HEK293 (cell line): Measurements from ENCODE around the gene PSTPIP2.

Experiments used
- CTCF ChIA-PET: fragments of 350-600 bp; formaldehyde crosslinking; extraction: SDS; loops from one replicate; lab custom pipeline; 2021; ENCODE audit warnings: antibody characterized with exemption; lab: Yijun Ruan, JAX
- POLR2A ChIA-PET: fragments of 300-600 bp; formaldehyde crosslinking; extraction: SDS; loops from one replicate; lab custom pipeline; 2020; ENCODE audit warnings: antibody characterized with exemption, inconsistent platforms; lab: Yijun Ruan, JAX
- H3K27ac ChIP-seq: fragments of 200-500 bp; sonication (Bioruptor generic); 2 replicates; pipeline ENCODE4 v1.5.1; 2014; ENCODE audit warnings: low read depth, low read length, control low read depth, inconsistent platforms; ENCODE audit errors: extremely low read depth
- H3K36me3 ChIP-seq, 2 experiments: fragments of 200-500 bp in 1 of 2; sonication (Bioruptor generic) in 1 of 2; 1 replicate in 1 of 2; 2 replicates in 1 of 2; pipeline ENCODE4 v1.5.1; 2014 to 2017; ENCODE audit warnings: inconsistent platforms in 2 of 2, low read length in 2 of 2; ENCODE audit not compliant: control insufficient read depth in 2 of 2, insufficient read depth in 1 of 2
- H3K4me1 ChIP-seq: fragments of 200-500 bp; sonication (Bioruptor generic); 2 replicates; pipeline ENCODE4 v1.5.1; 2014; ENCODE audit warnings: mild to moderate bottlenecking, low read length, inconsistent platforms; ENCODE audit not compliant: control insufficient read depth, insufficient read depth
- H3K4me3 ChIP-seq: 2 replicates; pipeline ENCODE4 v1.5.1; 2011; ENCODE audit warnings: low read depth, mild to moderate bottlenecking, control low read depth, low read length, moderate library complexity
- H3K9me3 ChIP-seq: fragments of 200-500 bp; sonication (Bioruptor generic); 2 replicates; pipeline ENCODE4 v1.5.1; 2014; ENCODE audit warnings: low read depth, low read length, inconsistent platforms; ENCODE audit not compliant: control insufficient read depth, insufficient read depth
- AEBP2 ChIP-seq: fragments of 450-650 bp; formaldehyde crosslinking; IDR thresholded peaks from 2 replicates; pipeline ENCODE4 v1.5.1; 2016; ENCODE audit warnings: missing biosample characterization, missing genetic modification characterization, borderline replicate concordance
- HOXD13 ChIP-seq: sonication (generic); formaldehyde crosslinking; IDR thresholded peaks from 2 replicates; pipeline ENCODE4 v1.8.0; 2022; ENCODE audit warnings: missing genetic modification reagents, borderline replicate concordance
- INSM2 ChIP-seq: fragments of 450-650 bp; formaldehyde crosslinking; IDR thresholded peaks from 2 replicates; pipeline ENCODE4 v1.5.1; 2016; ENCODE audit warnings: missing biosample characterization, missing genetic modification characterization
- PBX3 ChIP-seq: sonication (generic); formaldehyde crosslinking; IDR thresholded peaks from 2 replicates; pipeline ENCODE4 v1.8.1; 2022; ENCODE audit warnings: mild to moderate bottlenecking, moderate library complexity, missing genetic modification reagents
- PRDM1 ChIP-seq: fragments of 450-650 bp; formaldehyde crosslinking; IDR thresholded peaks from 2 replicates; pipeline ENCODE4; 2016; ENCODE audit warnings: missing biosample characterization, missing genetic modification characterization
- SP3 ChIP-seq: fragments of 450-650 bp; formaldehyde crosslinking; IDR thresholded peaks from 2 replicates; pipeline ENCODE4 v1.5.1; 2016; ENCODE audit warnings: missing biosample characterization, missing genetic modification characterization
- ZIC2 ChIP-seq: fragments of 450-650 bp; formaldehyde crosslinking; IDR thresholded peaks from 2 replicates; pipeline ENCODE4 v1.5.1; 2016; ENCODE audit warnings: missing biosample characterization, missing genetic modification characterization
- ZNF148 ChIP-seq: fragments of 450-650 bp; formaldehyde crosslinking; IDR thresholded peaks from 2 replicates; pipeline ENCODE4 v1.5.0; 2017; ENCODE audit warnings: missing biosample characterization, missing genetic modification characterization, borderline replicate concordance
- ZNF221 ChIP-seq: fragments of 450-650 bp; formaldehyde crosslinking; IDR thresholded peaks from 2 replicates; pipeline ENCODE4 v1.5.1; 2017; ENCODE audit warnings: missing biosample characterization, missing genetic modification characterization, borderline replicate concordance
- ZNF26 ChIP-seq: fragments of 450-650 bp; formaldehyde crosslinking; IDR thresholded peaks from 2 replicates; pipeline ENCODE4 v1.5.1; 2016; ENCODE audit warnings: missing biosample characterization, missing genetic modification characterization
- ZNF302 ChIP-seq: fragments of 450-650 bp; formaldehyde crosslinking; IDR thresholded peaks from 2 replicates; pipeline ENCODE4 v1.5.1; 2016; ENCODE audit warnings: missing biosample characterization, missing genetic modification characterization, low read depth
- ZNF416 ChIP-seq: fragments of 450-650 bp; formaldehyde crosslinking; IDR thresholded peaks from 2 replicates; pipeline ENCODE4 v1.5.1; 2016; ENCODE audit warnings: missing biosample characterization, missing genetic modification characterization
- ZNF571 ChIP-seq: fragments of 450-650 bp; formaldehyde crosslinking; IDR thresholded peaks from 2 replicates; pipeline ENCODE4 v1.5.0; 2017; ENCODE audit warnings: missing biosample characterization, missing genetic modification characterization
- ZNF664 ChIP-seq: fragments of 450-650 bp; formaldehyde crosslinking; IDR thresholded peaks from 2 replicates; pipeline ENCODE4 v1.5.1; 2016; ENCODE audit warnings: missing biosample characterization, missing genetic modification characterization
- ZNF692 ChIP-seq: fragments of 450-650 bp; formaldehyde crosslinking; IDR thresholded peaks from 2 replicates; pipeline ENCODE4 v1.5.1; 2016; ENCODE audit warnings: missing biosample characterization, missing genetic modification characterization
- ZNF747 ChIP-seq: fragments of 450-650 bp; formaldehyde crosslinking; IDR thresholded peaks from 2 replicates; pipeline ENCODE4 v1.5.1; 2016; ENCODE audit warnings: missing biosample characterization, missing genetic modification characterization
- ZNF776 ChIP-seq: fragments of 450-650 bp; formaldehyde crosslinking; IDR thresholded peaks from 2 replicates; pipeline ENCODE4 v1.5.0; 2017; ENCODE audit warnings: missing biosample characterization, missing genetic modification characterization, borderline replicate concordance
- ZNF777 ChIP-seq: fragments of 450-650 bp; formaldehyde crosslinking; IDR thresholded peaks from 2 replicates; pipeline ENCODE4 v1.5.1; 2017; ENCODE audit warnings: missing biosample characterization, missing genetic modification characterization, borderline replicate concordance
- ZNF785 ChIP-seq: fragments of 450-650 bp; formaldehyde crosslinking; IDR thresholded peaks from 2 replicates; pipeline ENCODE4 v1.5.1; 2016; ENCODE audit warnings: missing biosample characterization, missing genetic modification characterization
- ZSCAN4 ChIP-seq: fragments of 450-650 bp; formaldehyde crosslinking; IDR thresholded peaks from 2 replicates; pipeline ENCODE4 v1.5.1; 2017; ENCODE audit warnings: missing biosample characterization, missing genetic modification characterization

The PSTPIP2 gene

GRCh38 chr18:46061796-46062195, 10.3 kb downstream of the PSTPIP2 start:
- no peak overlapping the region for H3K27ac ChIP-seq
- H3K4me1 ChIP-seq: no peaks in the 10 kb centered on the region
- no peak for TF ChIP-seq ZNF26
- no peak for TF ChIP-seq ZNF785 (tag by site-specific recombination)
- no peak for TF ChIP-seq ZSCAN4 (tag by site-specific recombination)
- no peak for TF ChIP-seq AEBP2 (tag by site-specific recombination)
- TF ChIP-seq ZNF747 (tag by site-specific recombination): no peak
- no peak for TF ChIP-seq HOXD13
- H3K4me3 ChIP-seq: no peak overlapping the region
- ChIA-PET CTCF (interaction anchor here (0.6 to 1.1 kb wide), 4 partner anchors 12 to 88 kb away, joined by 3 to 9 read pairs (median 4); partner anchors contain the start of gene HAUS1), POLR2A (no interaction called here)
- no peaks in the 10 kb centered on the region for H3K9me3 ChIP-seq
- H3K36me3 ChIP-seq: no peaks in the 10 kb centered on the region

GRCh38 chr18:46061387-46061786, 10.7 kb downstream of the PSTPIP2 start:
- H3K4me1 ChIP-seq: no peaks in the 10 kb centered on the region
- H3K9me3 ChIP-seq: no peaks in the 10 kb centered on the region
- H3K36me3 ChIP-seq: no peaks in the 10 kb centered on the region
- H3K27ac ChIP-seq: no peak overlapping the region
- no peak overlapping the region for H3K4me3 ChIP-seq
- ChIA-PET CTCF (interaction anchor here (0.6 to 1.1 kb wide), 4 partner anchors 12 to 87 kb away, joined by 3 to 9 read pairs (median 4); partner anchors contain the start of gene HAUS1), POLR2A (no interaction called here)
- TF ChIP-seq PBX3 (no peak), ZIC2 (no peak), ZNF221 (no peak), PRDM1 (tag by site-specific recombination) (no peak), INSM2 (tag by site-specific recombination) (no peak), ZNF664 (tag by site-specific recombination) (no peak), SP3 (no peak), ZNF776 (tag by site-specific recombination) (no peak), ZNF302 (tag by site-specific recombination) (no peak), ZNF148 (no peak), ZNF777 (tag by site-specific recombination) (no peak), ZNF416 (tag by site-specific recombination) (no peak), ZNF571 (tag by site-specific recombination) (no peak), ZNF692 (no peak)
